HG02973 (cell line): Measurements from ENCODE around the gene MAML1.

Experiments
- ATAC-seq: cut with Tn5 transposase; IDR thresholded peaks from one replicate; pipeline ENCODE4 v1.9.1; 2021; ENCODE audit warnings: moderate library complexity; ENCODE audit not compliant: unreplicated experiment

MAML1 gene

DNA sequence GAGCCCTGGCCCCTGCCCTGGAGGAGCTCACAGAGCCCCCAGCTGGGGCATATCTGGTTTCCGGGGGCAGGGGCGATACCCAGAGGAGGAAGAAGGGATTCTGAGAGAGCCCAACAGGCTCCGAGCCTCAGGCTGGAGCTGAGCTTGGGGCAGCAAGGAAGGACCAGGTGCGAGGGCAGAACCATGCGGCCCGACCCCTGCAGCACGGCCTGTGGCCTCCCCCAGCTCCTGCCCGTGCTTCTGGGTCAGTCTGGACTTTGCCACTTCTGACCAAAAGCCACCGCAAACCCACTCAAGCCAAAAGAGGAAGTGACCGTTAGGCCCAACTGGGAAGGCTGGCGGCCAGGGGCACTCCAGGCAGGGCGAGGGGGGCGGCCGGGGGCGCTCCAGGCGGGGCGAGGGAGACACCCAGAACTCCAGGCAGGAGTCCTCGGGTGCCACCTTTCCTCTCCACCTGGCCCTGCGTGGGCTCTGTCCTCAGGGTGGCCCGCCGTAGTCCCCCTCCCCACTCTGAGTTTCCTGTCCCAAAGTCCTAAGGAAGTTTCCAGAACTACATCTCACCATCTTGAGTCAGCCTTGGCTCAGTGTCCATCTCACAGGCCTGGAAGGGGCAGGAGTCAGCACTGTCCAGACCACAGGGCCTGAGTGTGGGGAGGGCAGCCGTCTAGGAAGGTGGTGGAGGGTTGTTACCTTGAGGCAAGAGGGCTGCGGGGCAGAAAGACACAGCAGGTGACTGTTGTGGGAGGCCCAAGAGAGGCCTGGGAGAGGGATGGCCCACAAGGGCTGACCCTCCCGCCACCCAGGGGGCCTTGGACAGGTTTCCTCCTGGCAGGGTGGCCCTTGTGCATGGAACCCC lies 60.2 kb downstream of the MAML1 start:
- no peak for ATAC-seq

- ATAC-seq = no peak
Measured at GRCh38 chr5:179793468-179794139, 61.0 kb downstream of the MAML1 start, which contains the start of gene LTC4S. Gene LTC4S (plus strand): TSS chr5:179793986. CDS start chr5:179794081, 95 bp downstream.

DNA sequence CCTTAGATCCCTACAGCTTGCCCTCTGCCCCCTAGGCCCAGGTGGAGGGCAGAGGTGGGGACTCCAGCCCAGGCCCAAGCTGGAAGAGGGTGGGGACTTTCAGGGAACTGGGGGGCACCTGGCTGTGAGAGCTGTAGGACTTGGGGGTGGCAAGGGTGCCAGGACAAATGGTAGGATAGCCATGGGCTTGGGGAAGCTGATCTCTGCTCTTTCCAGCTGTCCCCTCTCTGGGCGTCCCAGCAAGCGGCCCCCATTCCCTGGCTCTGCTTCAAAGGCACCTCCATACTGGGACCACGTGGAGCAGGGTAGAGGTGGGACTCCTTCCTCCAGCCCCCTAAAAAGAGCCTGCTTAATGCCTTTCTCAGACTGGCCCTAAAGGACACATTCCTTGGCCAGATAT lies 61.5 kb downstream of the MAML1 start:
- ATAC-seq = no peak

GRCh38 chr5:179794575-179794974 lies 62.0 kb downstream of the MAML1 start:
- no peak for ATAC-seq

DNA sequence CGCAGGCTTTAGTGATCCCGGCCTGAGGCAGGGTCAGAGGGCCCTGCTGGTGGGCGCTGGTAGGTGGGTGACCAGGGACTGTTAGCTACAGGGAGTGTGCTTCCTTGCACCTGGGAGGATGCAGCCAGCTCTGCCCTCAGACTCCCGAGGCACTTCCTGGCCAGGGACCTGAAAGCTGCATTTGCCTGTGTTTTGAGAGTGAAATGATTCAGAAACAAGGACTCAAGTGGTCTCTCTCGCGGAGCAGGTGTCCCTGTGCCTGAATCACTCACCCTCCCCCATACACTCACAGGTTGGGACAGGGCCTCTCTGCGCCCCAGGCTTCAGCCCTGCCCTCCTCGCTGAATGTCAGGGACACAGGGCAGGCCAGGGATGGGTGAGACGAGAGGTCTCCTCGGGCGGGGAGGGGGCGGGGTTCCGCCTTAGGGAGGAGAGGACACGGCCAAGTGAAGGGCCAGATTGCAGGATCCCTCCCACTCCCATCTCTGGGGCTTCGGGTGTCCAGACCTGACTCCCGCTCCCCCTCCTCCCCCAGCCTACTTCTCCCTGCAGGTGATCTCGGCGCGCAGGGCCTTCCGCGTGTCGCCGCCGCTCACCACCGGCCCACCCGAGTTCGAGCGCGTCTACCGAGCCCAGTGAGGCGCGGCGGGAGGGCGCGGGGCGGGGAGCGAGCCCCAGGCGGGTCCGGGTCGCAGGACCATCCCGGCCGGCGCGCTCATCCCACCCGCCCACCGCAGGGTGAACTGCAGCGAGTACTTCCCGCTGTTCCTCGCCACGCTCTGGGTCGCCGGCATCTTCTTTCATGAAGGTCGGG lies 62.6 kb downstream of the MAML1 start:
- peak; percentile 6 for ATAC-seq

DNA sequence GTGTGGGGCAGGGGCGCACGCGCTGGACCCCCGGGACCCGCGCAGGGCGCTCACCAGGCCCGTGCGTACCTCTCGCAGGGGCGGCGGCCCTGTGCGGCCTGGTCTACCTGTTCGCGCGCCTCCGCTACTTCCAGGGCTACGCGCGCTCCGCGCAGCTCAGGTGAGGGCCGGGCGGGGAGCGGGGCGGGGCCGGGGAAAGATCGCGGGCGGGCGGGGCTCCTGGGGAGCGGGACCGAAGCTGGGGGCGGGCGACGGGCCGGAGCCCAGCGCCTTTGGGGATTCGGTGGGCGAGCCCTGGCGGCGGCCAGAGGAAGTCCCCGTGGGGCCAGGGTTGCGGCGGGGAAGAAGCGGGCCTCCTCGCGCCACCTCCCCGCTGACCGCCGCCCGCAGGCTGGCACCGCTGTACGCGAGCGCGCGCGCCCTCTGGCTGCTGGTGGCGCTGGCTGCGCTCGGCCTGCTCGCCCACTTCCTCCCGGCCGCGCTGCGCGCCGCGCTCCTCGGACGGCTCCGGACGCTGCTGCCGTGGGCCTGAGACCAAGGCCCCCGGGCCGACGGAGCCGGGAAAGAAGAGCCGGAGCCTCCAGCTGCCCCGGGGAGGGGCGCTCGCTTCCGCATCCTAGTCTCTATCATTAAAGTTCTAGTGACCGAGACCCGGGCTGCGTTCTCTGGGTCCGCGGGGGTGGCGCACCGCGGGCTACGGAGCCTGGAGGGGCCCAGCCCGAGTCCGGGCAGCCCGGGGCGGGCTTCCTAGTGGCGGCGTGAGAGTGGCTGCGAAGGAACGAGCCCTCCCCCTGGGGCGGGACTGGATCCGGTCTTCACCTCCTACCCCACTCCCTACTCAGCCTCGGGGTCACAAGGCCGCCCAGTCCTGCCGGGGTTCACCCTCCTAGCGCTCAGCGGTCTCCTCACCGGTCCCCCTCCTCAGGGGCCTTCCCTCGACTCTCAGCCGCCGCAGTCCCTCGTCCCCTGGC lies 63.5 kb downstream of the MAML1 start:
- peak; percentile 56 for ATAC-seq

GRCh38 chr5:179796877-179797608 lies 64.4 kb downstream of the MAML1 start:
- no peak for ATAC-seq

- ATAC-seq = no peak
Measured at GRCh38 chr5:179797741-179798140, 65.1 kb downstream of the MAML1 start.

DNA sequence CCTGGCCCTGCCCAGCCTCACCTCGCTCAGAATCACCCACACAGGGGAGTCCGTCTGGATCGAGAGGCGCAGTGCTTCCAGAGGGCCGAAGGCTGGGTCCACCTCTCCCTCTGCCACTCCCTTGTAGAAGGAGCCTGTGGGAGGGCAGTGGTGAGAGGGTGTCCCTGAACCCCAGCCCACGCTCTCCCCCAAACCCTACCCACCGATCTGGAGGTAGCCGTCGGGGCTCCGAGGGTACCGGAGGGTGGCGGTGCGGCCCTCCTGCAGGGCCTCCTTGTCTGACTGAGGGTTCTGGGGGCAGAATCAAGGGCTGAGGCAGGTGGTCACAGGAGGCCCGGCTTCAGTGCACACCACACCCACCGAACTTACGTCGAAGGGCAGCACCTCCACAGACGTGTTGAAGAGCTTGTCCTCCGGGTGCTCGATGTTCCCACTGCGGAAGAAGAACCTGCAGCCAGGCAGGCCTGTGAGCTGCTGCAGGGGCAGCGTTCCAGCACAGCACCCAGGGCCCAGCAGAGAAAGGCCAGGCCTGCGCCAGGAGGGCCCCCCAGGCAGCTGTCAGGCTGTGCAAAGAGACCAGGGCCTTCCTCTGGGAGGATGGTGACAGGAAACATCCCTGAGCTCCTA lies 65.6 kb downstream of the MAML1 start:
- no peak for ATAC-seq

GRCh38 chr5:179798771-179799643 lies 66.4 kb downstream of the MAML1 start:
- ATAC-seq = no peak

DNA sequence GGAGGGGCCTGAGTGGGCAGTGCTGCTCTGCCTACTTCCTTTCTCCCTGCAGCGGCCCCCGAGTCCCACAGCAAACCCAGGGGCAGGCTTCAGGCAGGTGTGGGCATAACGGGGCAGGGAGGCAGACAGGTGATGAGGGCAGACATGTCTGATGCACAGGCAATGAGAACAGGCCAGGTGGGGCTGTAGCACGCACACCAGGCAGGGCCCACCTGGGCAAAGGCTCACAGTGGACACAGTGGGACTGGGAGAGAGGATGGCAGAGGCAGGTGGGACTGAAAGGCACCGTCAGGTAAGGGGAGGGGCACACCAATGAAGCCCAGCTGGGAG lies 67.0 kb downstream of the MAML1 start:
- ATAC-seq = no peak

DNA sequence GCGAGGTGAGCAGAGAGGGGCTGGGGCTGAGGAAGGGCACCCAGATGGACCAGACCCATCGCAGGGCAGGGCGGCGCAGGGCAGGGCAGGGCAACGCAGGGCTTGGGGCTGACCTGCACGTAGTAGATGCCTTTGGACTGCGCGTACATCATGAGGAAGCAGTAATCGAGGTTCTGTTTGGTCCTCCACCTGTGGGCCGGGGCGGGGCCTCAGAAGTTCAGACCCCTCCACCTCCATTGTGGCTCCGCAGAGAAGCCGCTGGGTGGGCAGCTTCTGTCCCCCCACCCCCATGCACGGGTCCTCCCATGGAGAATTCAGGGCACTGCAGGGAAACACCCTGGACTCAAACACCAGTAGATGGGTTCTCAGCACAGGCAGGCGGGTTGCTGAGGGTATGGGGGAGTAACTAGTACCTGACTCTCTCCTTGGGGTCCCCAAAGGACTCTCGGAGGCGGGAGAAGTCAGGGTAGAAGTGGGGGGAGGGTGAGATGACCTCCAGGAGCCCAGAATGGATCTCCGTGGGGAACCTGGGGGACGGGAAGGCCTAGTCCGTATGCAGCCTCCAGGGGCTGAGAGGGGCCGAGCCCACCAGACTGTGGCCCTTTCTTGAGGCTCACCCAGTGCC lies 67.6 kb downstream of the MAML1 start:
- no peak for ATAC-seq

DNA sequence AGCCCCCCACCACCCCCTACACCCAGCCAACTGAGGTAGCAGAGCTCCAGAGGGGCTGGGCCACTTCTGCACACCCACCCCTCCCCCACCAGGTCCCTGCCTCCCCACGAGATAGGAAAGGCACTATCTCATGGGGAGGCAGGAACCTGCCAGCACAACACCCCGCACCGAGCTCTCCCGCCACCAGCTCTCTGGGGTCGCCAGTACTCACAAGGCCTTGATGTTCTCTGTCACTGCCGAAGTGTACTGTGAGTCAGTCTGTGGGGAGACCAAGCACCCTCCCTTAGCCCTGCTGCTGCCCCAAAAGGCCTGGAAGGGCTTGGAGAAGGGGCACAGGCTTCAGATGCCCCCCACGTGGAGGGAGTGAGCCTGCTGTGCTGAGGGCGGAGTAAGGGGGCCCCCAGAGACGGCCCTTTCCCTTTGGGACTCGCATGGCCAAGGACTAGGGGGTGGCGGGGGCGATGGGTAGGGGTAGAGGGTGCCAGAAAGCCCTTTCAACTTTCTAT lies 68.1 kb downstream of the MAML1 start:
- no peak for ATAC-seq

GRCh38 chr5:179801304-179802206 lies 68.9 kb downstream of the MAML1 start:
- peak; percentile 27 for ATAC-seq

- ATAC-seq = no peak
Measured at GRCh38 chr5:179802207-179802883, 69.7 kb downstream of the MAML1 start.

DNA sequence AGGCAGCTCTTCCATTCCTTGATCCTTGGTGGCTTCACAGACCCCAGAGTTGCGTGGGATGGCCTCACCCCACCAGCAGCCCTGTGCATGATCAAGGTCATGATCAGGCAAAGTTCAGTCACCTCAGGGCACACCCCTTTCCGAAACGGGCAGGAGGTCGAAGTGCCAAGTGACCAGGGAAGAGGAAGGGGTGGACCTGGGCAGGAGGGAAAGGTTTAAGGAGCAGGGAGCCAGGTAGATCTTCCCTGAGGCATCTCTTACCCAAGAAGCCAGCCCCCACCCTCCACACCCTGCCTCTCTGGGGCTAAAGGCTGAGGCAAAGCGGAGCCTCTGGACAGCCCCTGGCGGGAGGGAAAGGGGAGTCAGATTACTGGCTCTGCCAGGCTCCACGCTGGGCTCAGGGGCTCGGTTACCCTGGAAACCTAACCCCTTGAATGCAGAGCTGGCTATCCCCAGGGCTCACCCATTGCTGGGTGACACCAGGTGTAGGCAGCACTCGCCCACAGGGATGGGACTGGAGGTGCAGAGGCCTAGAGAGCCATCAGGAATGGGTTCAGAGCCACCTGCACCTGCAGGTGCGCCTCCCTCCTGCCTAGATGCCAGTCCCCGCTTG lies 70.4 kb downstream of the MAML1 start:
- no peak for ATAC-seq
